Panc1 (cell line): ENCODE results near the gene CLVS2. TPM values are rescaled to one million over a fixed set of nuclear protein-coding genes. Genes with fewer than 3 reads are reported as not detected.

Experiments used
- total RNA-seq: library from RNA; stranded (reverse); gene quantifications from one replicate; pipeline ENCODE4 v1.2.1, GENCODE V29; 2021; ENCODE audit not compliant: unreplicated experiment

Gene CLVS2
- total RNA-seq, 1 experiment from 2014 or later = 1.1 TPM

Other genes with a start within 250 kb of the CLVS2 start
- not detected for gene FABP7, start 216.5 kb upstream of the CLVS2 start, total RNA-seq
- gene SMPDL3A, start 207.0 kb upstream of the CLVS2 start, total RNA-seq = 1.8 TPM